DOHH2 (cell line): Measurements from ENCODE around the gene ADNP2.

Experiments used
- H3F3A ChIP-seq: fragments of 200-600 bp; sonication (generic), shearing (Covaris generic); 2 replicates; pipeline ENCODE4 v1.6.0; 2016; ENCODE audit warnings: antibody characterized with exemption, mild to moderate bottlenecking; ENCODE audit not compliant: control insufficient read depth, insufficient read depth
- H3K27ac ChIP-seq: fragments of 200-600 bp; sonication (generic); 2 replicates; pipeline ENCODE4 v1.5.1; 2014; ENCODE audit warnings: low read depth, mild to moderate bottlenecking, low read length, moderate library complexity
- H3K27me3 ChIP-seq: fragments of 200-600 bp; sonication (generic); 2 replicates; pipeline ENCODE4 v1.6.1; 2014; ENCODE audit warnings: mild to moderate bottlenecking, low read length, mixed read lengths; ENCODE audit not compliant: control insufficient read depth
- H3K36me3 ChIP-seq: fragments of 200-600 bp; sonication (generic); 2 replicates; pipeline ENCODE4 v1.6.1; 2014; ENCODE audit warnings: mild to moderate bottlenecking, low read length, moderate library complexity, mixed read lengths; ENCODE audit not compliant: control insufficient read depth
- H3K4me1 ChIP-seq: fragments of 200-600 bp; sonication (generic); 2 replicates; pipeline ENCODE4 v1.6.1; 2014; ENCODE audit warnings: mild to moderate bottlenecking, low read length, mixed read lengths; ENCODE audit not compliant: control insufficient read depth
- H3K4me2 ChIP-seq: fragments of 200-600 bp; sonication (generic); 2 replicates; pipeline ENCODE4 v1.6.0; 2014; ENCODE audit warnings: mild to moderate bottlenecking, low read length, moderate library complexity
- H3K4me3 ChIP-seq: fragments of 200-600 bp; sonication (generic); 2 replicates; pipeline ENCODE4 v1.5.1; 2014; ENCODE audit warnings: mild to moderate bottlenecking, low read length, mixed read lengths
- H3K79me2 ChIP-seq: fragments of 200-600 bp; sonication (generic); 2 replicates; pipeline ENCODE4 v1.6.1; 2014; ENCODE audit warnings: mild to moderate bottlenecking, low read length, mixed read lengths; ENCODE audit not compliant: control insufficient read depth
- H3K9me2 ChIP-seq: fragments of 200-600 bp; sonication (generic); replicated peaks from 2 replicates; pipeline ENCODE4 v1.6.1; 2014; ENCODE audit warnings: mild to moderate bottlenecking, low read length, mixed read lengths; ENCODE audit not compliant: control insufficient read depth
- H3K9me3 ChIP-seq: fragments of 200-600 bp; sonication (generic); 2 replicates; pipeline ENCODE4 v1.6.1; 2014; ENCODE audit warnings: antibody characterized with exemption, low read length, mixed read lengths; ENCODE audit not compliant: control insufficient read depth, insufficient read depth
- H4K20me1 ChIP-seq: fragments of 200-600 bp; sonication (generic); 2 replicates; pipeline ENCODE4 v1.6.0; 2014; ENCODE audit warnings: low read depth, mild to moderate bottlenecking, antibody characterized with exemption, low read length, moderate library complexity; ENCODE audit not compliant: control insufficient read depth, insufficient read depth
- CTCF ChIP-seq: fragments of 200-600 bp; sonication (generic); IDR thresholded peaks from one replicate; pipeline ENCODE4 v1.5.1; 2014; ENCODE audit warnings: antibody characterized with exemption, mild to moderate bottlenecking, low read depth, low read length; ENCODE audit not compliant: poor library complexity, severe bottlenecking
- EZH2phosphoT487 ChIP-seq: fragments of 200-600 bp; sonication (generic); IDR thresholded peaks from 2 replicates; pipeline ENCODE4 v1.6.1; 2017; ENCODE audit warnings: borderline replicate concordance, mild to moderate bottlenecking, antibody characterized with exemption, low read length, moderate library complexity, mixed read lengths

Gene ADNP2

DNA sequence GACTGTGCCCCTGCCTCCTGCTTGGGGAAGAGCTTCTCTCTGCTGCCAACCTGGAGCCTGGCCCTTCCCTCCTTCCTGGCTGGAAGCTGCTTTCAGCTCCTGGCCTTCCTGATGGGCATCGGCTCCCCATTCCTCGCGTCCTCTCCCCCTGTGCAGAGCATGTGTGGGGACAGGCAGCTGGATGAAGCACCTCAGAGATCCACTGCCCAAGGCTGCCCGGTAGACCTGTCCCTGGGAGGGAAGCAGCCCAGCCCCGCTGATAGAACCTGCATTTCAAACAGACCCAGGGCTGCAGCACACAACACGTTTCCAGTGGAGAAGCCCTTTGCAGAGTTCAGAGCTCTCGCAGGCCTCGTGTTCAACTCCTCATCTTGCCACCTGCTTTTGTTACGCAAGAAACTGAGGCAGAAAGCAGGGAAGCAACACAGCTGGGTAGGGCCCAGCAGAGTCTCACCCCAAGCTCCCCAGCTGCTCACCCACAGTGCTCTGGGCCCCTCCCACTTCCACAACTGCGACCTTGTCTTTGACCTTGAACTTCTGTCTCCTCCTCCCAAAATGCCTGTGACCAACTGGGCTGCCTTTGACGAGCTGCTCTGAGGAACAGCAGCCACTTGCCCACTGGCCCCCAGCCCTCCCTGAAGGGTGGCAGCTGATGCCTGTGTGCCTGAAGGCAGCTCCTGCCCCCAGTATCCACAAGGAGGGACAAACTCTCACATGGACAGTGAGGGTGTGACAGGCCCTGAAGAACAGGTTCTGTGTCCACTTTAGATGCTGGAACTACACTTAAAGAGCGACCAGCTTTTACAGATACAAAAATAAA is 72.8 kb downstream of the ADNP2 start:
- Histone ChIP-seq H3K79me2 (no peaks in the 10 kb centered on the region), H3K27ac (no peak overlapping the region), H3K9me3 (peaks cover 3% of the 10 kb centered on the region; the same call in 1 of the 2 replicates), H3K36me3 (no peaks in the 10 kb centered on the region), H3K9me2 (no peaks in the 10 kb centered on the region), H4K20me1 (no peaks in the 10 kb centered on the region), H3F3A (no peaks in the 10 kb centered on the region), H3K4me3 (no peak overlapping the region), H3K27me3 (no peaks in the 10 kb centered on the region), H3K4me1 (no peaks in the 10 kb centered on the region), H3K4me2 (no peak overlapping the region)
- TF ChIP-seq CTCF (no peak), EZH2phosphoT487 (no peak)

- Histone ChIP-seq H3K27me3 (no peaks in the 10 kb centered on the region), H3K9me2 (no peaks in the 10 kb centered on the region), H3K4me2 (no peak overlapping the region), H3K79me2 (no peaks in the 10 kb centered on the region), H4K20me1 (no peaks in the 10 kb centered on the region), H3K4me1 (no peaks in the 10 kb centered on the region), H3K9me3 (peaks cover 3% of the 10 kb centered on the region; the same call in 1 of the 2 replicates), H3K27ac (no peak overlapping the region), H3K4me3 (no peak overlapping the region), H3K36me3 (no peaks in the 10 kb centered on the region), H3F3A (no peaks in the 10 kb centered on the region)
- TF ChIP-seq EZH2phosphoT487: no peak
- no peak for TF ChIP-seq CTCF
Observed at GRCh38 chr18:80182855-80183254, 73.8 kb downstream of the ADNP2 start.

DNA sequence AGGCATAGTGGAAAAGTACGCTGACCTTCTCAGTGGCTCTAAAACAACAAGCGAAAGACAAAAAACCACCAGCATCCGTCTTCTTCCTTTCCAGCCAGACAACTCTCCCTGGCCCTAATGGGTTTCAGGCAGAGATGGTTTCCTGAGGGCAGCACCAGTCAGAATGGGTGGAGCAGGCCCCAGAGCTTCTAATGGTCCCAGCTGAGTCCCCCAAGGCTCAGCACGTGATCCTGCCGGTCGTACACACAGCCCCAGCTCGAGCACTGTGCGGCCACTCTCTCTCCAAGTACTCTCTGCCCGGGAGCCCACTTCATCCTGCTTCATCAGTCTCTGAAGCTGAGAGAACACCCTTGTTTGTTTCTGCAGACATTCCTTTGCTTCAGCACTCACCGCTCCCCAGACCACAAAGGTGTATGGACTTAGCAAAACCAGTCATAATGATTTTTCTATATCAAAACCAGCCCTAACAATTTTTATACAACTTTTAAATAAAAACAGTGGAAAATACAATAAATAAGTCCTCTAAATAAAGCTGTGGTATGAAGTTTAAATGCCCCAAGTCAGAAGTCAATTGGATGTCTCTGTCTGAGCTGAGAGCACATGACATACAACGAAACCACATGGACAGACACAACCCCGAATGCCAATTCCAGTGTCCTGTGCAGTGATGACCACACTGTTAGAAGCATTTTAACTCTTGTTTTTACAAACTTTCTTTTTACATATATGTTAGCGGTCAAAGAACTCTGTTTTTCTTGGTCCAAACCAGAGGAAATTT is 74.4 kb downstream of the ADNP2 start:
- no peak overlapping the region for H3K4me3 ChIP-seq

More for the DNA sequence above, 74.4 kb downstream of the ADNP2 start:
- Histone ChIP-seq H3K9me2 (no peaks in the 10 kb centered on the region), H3K4me1 (no peaks in the 10 kb centered on the region), H3K4me2 (no peak overlapping the region), H3K36me3 (no peaks in the 10 kb centered on the region), H4K20me1 (no peaks in the 10 kb centered on the region), H3K79me2 (no peaks in the 10 kb centered on the region), H3F3A (no peaks in the 10 kb centered on the region), H3K27ac (no peak overlapping the region), H3K9me3 (peaks cover 3% of the 10 kb centered on the region; the same call in 1 of the 2 replicates), H3K27me3 (no peaks in the 10 kb centered on the region)
- TF ChIP-seq CTCF (no peak), EZH2phosphoT487 (no peak)
